AG04449 (cell line): Measurements from ENCODE around the gene TMEM9B.
A peak's percentile ranks its signal among the peaks of the same experiment; 100 is the strongest.

ENCODE experiments used
- CTCF ChIA-PET: fragments of 350-600 bp; formaldehyde crosslinking; extraction: SDS; loops from one replicate; lab custom pipeline; 2021; ENCODE audit warnings: antibody characterized with exemption; lab: Yijun Ruan, JAX
- POLR2A ChIA-PET: fragments of 400-600, 350-600 bp; formaldehyde crosslinking; extraction: SDS; loops from one replicate; lab custom pipeline; 2020; ENCODE audit warnings: antibody characterized with exemption, inconsistent platforms; lab: Yijun Ruan, JAX
- DNase-seq: peaks from one replicate; pipeline ENCODE4 v3.0.0-alpha.2; 2010; ENCODE audit warnings: low read depth, low spot score
- H3K4me3 ChIP-seq: 2 replicates; pipeline ENCODE4 v1.5.1; 2011; ENCODE audit warnings: low read depth, mild to moderate bottlenecking, control low read depth, low read length
- CTCF ChIP-seq: IDR thresholded peaks from one replicate; pipeline ENCODE4 v1.5.1; 2011; ENCODE audit warnings: mild to moderate bottlenecking, moderate library complexity, low read length, control low read depth, inconsistent platforms; ENCODE audit not compliant: insufficient read depth; ENCODE audit errors: missing control alignments

Gene TMEM9B

GRCh38 chr11:9004183-9004926, 40.1 kb upstream of the TMEM9B start:
- ChIA-PET CTCF (interaction anchor here (1.3 to 4.0 kb wide), 3 partner anchors 11 to 13 kb away, joined by 4 to 51 read pairs (median 14); no protein-coding TSS in a partner anchor), POLR2A (interaction anchor here (0.7 kb wide), 1 partner anchor 19 kb away, joined by 3 read pairs; no protein-coding TSS in a partner anchor)
- no peak for TF ChIP-seq CTCF
- no peak for DNase-seq
- H3K4me3 ChIP-seq: peak overlapping the region; percentile 65

- H3K4me3 ChIP-seq: peak within 1 kb of the TSS; percentile 65
- CTCF ChIA-PET: interaction anchor here (0.6 to 2.5 kb wide), 4 partner anchors 10 to 39 kb away, joined by 4 to 14 read pairs (median 4); partner anchors contain the start of gene TMEM9B
- no peak for DNase-seq
- TF ChIP-seq CTCF: no peak
- POLR2A ChIA-PET: interaction anchor here (0.6 to 0.7 kb wide), 2 partner anchors 18 to 36 kb away, joined by 3 read pairs; no protein-coding TSS in a partner anchor
Observed at GRCh38 chr11:9003573-9004182, 39.4 kb upstream of the TMEM9B start, which contains the start of gene NRIP3. TSS of gene NRIP3 (minus strand) at chr11:9004001. CDS start at chr11:9003935, 66 bp downstream.

- ChIA-PET CTCF (interaction anchor here (0.6 to 2.5 kb wide), 7 partner anchors 8 to 135 kb away, joined by 3 to 14 read pairs (median 4); partner anchors contain the start of gene TMEM9B), POLR2A (interaction anchor here (0.6 kb wide), 2 partner anchors 14 to 35 kb away, joined by 3 read pairs; no protein-coding TSS in a partner anchor)
- peak overlapping the region; percentile 65 for H3K4me3 ChIP-seq
- TF ChIP-seq CTCF: no peak
- no peak for DNase-seq
Observed at GRCh38 chr11:9002920-9003572, 38.8 kb upstream of the TMEM9B start.

- ChIA-PET POLR2A (interaction anchor here (0.5 kb wide), 1 partner anchor 283 kb away, joined by 3 read pairs; no protein-coding TSS in a partner anchor), CTCF (interaction anchor here (1.1 to 2.5 kb wide), 3 partner anchors 9 to 22 kb away, joined by 3 to 14 read pairs (median 4); no protein-coding TSS in a partner anchor)
Observed at GRCh38 chr11:9001736-9002135, 37.5 kb upstream of the TMEM9B start.

GRCh38 chr11:8998017-8998416, 33.8 kb upstream of the TMEM9B start:
- CTCF ChIA-PET: interaction anchor here (7.6 kb wide), 1 partner anchor 18 kb away, joined by 53 read pairs; no protein-coding TSS in a partner anchor
- TF ChIP-seq CTCF: no peak
- POLR2A ChIA-PET: interaction anchor here (0.5 to 1.0 kb wide), 2 partner anchors 17 to 299 kb away, joined by 3 read pairs; no protein-coding TSS in a partner anchor
- no peak for DNase-seq
- no peak overlapping the region for H3K4me3 ChIP-seq

More at GRCh38 chr11:9001736-9002135, 37.5 kb upstream of the TMEM9B start:
- H3K4me3 ChIP-seq: no peak overlapping the region
- no peak for TF ChIP-seq CTCF
- peak; percentile 67 for DNase-seq
